Stimulated activated CD8-positive, alpha-beta memory T cell treated with anti-CD3 and anti-CD28 coated beads, Interleukin-4, amount 100 ng/mL, for 1 hour (primary cell): Measurements from ENCODE around the gene COL5A1.

ENCODE experiments used
- DNase-seq, 2 donors: peaks; one replicate each; pipeline ENCODE4 v3.0.0-alpha.2; 2020; ENCODE audit warnings: low read depth in 2 of 2, low spot score in 1 of 2

Gene COL5A1

DNA sequence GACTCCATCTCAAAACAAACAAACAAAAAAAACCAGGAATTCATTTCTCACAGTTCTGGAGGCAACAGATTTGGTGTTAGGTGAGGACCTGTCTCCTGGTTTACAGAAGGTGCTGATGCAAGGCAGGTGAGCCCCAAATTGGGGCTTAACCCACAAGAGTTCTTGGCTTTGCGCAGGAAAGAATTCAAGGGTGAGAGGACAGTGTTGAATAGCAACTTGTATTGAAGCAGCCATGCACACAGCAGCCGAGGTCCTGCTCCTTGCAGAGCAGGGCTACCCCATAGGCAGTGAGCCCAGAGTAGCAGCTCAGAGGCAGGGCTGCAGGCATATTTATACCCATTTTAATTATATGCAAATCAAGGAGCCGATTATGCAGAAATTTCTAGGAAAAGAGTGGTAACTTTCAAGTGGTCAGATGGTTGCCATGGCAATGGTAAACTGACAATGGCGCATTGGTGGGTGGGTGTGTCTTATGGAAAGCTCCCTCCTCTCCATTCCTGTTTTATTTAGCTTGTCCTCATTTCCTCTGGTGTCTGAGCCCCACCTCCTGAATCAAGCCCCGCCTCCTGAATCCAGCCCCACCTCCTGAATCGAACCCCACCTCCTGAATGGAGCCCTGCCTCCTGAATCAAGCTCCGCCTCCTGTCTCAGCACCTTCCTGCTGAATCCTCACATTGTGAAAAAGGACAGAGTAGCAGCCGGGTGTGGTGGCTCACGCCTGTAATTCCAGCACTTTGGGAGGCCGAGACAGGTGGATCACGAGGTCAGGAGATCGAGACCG, 34.5 kb upstream of the COL5A1 start:
- DNase-seq = no peak

DNA sequence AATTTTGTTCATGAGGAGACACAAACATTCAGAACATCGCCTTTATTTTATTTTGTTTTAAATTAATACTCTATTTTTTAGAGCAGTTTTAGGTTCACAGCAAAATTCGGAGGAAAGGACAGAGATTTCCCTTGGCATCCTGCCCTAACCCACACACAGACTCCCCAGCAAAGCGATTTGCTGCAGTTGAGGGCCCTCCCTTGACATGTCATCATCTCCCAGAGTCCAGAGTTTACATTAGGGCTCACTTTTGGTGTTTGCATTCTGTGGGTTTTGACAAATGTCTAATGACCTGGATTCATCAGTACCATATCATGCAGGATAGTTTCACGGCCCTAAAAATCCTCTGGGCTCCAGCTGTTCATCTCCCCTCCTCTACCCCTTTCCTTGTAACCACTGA, 33.6 kb upstream of the COL5A1 start:
- DNase-seq = no peak

DNA sequence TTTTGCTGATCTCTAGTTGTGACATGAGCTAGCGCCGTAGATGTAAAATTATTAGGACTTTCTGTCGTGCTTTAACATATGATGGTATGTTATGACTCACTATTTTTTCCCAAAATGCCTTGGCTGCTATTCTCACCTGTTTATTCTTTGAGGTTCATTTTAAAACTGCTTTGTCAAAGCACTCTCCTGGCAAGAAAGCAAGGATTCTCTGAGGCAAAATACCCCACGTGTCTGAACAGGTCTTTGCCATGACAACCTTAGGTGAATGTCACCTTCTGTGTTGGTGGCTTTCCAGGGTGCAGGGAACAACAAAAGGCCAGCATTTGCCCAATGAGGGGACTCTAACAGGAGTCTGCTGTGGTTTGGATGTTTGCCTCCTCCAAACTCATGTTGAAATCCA, 30.6 kb upstream of the COL5A1 start:
- no peak for DNase-seq

DNA sequence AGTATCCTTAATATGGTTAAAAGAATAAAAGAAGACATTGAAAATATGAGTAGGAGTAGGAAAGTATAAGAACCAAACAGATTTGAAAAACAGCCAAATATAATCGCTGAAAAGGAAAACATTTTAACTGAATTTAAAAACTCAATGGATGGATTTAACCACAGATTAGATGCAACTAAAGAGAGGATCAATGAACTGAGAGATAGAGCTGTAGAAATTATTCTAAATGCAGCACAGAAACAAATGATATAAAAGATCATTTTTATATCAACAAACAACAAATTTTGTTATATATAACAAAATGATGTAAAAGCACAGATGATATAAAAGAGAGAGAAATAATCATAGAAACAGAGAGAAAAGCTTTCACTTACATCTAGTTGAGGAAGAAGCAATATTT, 29.3 kb upstream of the COL5A1 start:
- no peak for DNase-seq

DNA sequence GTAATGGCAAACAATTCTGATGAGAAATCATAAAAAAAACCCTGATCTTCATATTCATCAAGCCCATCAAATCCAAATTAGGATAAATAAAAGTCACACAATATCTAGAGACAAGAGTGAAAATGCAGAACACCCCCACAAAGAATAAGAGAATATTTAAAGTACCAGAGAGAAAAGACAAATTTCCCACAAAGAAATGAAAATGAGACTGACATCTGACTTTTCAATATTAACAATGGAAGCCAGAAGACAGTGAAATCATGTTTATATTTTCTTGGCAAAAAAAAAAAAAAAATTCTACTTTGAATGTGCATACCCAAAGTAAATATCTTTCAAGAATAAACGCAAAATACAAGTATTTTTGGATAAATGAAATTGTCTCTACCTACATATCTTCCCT, 28.9 kb upstream of the COL5A1 start:
- DNase-seq = no peak

DNA sequence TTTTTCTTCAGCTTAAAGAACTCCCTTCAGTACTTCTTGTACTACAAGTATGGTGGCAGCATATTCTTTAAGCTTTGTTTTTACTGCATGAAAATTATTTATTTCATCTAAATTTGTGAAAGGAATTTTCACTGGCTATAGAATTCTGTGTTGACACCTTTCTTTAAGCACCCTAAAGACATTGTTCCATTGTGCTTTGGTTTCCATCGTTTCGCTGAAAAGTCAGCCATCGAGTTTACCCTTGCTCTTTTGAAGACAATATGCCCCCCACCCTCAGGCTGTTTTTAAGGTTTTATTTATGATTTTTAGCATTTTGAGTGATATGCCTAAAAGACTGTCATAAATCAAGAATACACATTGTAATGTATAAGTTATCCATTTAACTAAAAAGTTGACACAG, 27.3 kb upstream of the COL5A1 start:
- DNase-seq = no peak

DNA sequence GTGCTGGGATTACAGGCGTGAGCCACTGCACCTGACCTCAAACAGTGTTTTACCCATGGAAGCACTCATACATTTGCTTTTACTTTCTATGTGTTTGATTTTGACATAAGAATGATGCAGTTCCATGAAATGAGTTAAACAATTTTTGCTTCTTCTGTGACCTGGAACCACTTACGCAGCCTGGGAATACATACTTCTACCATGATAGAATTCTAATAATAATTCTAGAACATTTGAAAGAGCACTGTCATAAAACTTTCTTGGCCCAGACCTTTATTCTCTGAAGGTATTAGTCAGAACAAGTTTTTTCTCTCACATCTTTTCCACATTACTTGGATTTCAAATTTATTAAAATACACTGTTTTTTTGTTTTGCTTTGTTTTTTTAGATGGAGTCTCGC, 25.3 kb upstream of the COL5A1 start:
- DNase-seq = no peak

DNA sequence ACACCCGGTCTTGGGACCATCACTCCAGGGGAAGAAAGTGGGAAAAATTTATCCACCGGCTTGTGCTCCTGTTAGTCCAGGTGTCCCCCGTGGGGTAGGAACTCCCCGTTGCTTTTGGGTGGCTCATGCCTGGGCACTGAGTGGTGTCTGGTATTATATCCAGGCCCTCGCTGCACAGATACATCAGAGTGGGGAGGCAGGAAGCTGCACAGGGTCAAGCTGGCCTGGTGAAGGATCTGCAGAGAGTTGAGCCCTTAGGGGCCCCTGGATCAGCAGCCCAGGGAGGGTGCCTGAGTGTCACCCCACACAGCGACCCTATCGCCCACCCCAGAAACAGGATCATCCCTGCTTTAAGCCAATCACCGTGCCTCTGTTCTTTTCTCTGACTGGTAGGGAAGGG, 24.4 kb upstream of the COL5A1 start:
- no peak for DNase-seq

DNA sequence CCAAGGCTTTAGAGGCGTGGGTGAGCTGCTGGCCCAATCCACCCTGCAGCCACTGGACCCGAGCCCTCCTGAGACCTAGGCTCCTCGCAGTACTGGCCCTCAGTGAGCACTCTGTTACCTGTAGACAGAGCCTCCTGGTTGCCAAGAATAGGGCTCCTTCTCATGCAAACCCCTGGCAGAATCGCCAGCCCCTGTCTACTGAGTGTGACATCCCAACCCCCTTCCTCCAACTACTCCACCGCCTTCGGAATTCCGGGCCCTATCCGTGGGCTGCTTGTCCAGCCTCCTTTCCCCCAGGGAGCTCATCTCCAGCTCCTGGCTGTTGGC, 23.8 kb upstream of the COL5A1 start:
- no peak for DNase-seq

DNA sequence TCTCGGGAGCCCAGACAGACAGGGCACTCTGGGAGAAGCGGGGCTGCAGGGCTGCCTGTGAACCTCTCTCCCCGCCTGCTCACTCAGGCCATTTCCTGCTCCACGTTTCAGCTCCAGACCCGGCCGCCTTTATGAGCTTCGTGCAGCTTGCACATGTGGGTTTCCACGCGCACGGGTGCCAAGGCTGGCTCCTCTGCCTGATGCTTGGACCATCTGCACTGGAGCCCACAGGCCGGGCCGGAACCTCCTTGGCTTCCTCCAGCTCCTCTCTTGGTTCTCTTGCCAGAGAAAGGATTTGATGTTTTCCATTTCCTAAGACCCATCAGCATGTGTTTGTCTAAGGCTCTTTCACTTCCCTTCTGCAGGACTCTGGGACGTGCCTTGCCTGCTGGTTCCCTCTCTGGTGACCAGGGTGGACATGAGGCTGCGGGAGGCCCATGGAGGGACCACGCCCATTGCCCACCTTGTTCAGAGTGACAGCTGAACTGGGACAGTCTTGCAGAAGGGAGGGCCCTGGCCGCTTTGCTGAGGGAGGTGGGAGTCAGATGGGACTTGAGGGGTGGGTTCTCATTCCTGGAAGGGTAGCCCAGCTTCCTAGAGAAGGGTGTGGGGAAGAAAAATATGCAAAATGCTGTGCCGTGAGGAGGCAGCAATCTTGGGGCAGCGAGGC, 23.3 kb upstream of the COL5A1 start:
- no peak for DNase-seq

DNA sequence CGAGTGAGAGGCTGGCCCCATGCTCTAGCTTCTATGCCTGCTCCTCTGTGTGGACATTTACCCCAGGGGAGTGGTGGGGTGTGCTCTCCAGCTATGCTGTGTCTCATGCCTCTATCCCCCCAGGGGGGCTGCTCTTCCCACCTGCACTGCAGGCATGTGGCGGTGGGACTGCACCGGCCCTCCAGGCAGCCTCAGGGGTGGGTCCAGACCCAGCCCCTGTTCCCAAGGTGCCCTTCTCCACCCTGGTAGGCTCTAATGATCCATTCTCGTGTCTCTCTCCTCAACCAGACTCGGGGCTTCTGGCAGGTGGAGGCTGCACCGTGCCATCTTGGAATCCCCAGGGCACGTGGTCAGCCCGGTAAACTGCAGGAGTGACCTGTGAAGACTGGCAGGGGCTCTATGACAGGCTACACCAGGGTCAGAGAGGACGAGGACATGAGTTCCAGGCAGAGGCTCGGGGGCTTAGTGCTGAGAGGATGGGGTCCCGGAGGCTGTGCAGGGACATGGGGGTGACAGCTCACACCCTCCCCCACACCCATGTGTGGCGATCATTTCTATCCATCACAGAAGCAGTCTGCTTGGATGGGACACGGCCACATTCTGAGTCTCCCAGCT, 22.7 kb upstream of the COL5A1 start:
- DNase-seq = no peak

DNA sequence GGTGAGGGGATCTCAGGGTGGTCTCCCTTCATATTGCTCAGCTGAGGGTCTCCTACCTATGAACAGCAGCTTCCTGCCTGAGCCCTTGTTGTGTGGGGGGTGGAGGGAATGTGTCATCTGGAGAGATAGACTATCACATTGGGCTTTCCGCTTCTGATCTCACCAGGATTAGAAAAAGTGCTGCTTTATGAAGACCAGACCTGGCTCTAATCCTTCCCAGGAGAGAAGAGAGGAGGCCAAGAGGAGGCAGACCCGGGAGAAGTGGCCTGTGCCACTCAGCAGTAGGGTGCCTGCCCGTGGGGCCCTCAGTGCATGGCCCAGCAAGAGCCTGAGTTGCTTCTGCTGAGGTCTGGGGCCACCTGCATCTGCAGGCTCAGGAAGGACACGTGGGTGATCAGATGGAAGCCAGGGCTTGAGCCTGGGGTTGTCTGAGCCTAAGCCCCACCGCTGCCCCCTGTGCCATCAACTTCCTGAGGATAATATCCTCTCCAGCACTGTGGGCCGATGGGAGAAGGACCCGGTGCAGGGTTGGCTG, 22.1 kb upstream of the COL5A1 start:
- no peak for DNase-seq

DNA sequence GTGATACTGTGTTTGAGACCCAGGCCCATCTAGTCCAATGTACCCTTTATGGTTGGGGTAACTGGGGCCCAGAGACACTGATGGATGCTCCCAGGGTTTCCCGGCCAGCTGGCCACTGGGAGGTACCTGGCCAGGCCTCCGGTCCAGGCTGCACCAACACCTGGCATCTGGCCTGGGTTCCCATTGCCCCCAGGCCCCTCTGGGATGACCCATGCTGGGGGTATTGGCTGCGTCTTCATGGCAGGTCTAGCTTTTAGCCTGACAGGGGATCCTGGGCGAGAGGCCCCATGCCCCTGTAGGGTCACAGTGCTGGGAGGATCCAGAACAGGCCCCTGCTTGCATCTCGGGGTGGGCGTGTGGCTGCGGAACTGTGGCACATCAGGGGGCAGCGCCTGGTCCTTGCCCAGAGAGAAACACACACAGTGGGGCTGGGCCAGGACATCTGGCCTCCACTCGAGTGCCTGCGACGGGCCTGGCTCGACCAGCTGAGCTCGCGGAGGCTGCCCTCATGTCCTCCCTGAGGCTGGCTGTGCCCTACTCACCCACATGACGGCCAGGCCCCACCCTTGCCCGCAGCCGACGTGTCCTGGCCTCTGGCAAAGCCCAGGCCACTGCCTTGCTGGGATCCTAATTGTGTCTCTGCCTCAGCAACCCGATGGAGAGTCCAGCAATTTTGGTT, 21.5 kb upstream of the COL5A1 start:
- no peak for DNase-seq

DNA sequence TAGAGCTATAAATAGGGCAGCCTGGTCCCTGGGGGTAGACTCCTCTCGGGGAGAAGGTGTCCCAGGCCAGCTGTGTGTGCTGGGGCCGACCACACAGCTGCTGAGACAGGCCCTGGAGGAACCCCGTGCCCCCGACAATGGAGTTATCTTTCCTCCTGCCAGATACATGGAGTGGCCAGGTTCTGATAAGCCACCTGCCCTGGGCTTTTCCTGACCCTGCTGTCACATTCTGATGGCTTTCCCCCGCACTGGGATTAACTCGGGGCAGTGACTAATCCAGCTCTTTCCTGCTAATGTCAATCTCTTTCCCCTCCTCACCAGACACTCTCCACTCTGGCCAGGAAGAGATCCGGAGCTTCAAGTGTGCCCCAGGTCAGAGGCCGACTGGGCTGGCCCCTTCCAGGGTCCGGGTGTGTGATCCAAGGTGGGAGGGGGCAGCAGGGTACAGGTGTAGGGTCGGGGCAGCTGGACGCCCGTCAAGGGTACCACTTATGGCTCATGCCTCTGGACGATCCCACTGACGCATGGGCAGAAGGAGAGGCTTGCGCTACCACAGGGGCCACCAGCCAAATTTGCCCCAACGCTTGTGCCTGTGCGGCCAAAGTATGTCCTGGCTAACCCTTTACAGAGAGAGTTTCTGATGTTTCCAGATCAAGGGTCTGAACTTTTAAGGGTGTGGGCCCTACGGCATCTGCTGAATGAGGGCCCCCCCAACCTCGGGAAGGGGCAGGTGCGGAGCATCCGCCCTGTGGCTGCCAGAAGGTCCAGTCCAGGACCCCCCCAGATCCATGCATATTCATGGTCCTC, 20.6 kb upstream of the COL5A1 start:
- no peak for DNase-seq

DNA sequence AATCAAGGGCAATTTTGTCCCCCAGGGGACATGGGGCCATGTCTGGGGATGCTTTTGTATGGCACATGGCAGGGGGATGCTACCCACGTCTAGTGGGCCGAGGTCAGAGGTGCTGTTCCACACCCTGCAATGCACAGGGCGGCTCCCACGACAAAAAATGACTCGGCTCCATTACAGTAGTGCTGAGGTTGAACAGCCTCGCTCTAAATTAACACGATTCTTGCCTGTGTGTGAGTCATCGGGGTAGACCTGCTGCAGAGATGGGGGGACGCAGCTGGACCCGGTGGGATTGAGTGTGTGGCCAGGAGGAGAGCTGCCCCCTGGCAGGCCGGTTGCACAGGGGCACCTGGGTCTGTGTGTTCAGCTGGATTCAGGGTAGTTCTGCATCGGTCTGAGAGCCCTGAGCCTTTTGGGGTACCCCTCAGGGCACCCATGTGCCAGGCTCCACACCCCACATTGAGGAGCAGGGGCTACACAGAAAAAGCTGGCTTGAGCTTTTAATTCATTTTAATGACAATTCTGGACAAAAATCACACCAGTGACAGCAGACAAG, 20.0 kb upstream of the COL5A1 start:
- no peak for DNase-seq

DNA sequence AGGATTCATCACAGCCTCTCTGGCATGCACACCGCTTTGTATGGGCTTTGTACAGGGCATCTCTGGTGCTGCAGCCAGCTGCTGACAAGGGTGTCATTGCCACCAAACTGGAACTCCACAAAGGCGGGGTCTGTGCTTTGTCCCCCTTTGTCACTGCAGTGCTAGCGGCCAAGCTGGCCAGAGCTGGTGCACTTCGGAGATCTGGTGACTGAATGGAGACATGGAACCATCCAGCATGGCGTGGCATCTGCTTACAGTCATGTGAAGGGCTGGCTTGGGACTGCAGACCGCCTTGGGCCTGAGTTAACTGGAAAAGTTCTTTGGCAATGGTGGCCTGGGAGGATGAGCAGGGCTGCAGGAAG, 18.7 kb upstream of the COL5A1 start:
- DNase-seq = no peak

DNA sequence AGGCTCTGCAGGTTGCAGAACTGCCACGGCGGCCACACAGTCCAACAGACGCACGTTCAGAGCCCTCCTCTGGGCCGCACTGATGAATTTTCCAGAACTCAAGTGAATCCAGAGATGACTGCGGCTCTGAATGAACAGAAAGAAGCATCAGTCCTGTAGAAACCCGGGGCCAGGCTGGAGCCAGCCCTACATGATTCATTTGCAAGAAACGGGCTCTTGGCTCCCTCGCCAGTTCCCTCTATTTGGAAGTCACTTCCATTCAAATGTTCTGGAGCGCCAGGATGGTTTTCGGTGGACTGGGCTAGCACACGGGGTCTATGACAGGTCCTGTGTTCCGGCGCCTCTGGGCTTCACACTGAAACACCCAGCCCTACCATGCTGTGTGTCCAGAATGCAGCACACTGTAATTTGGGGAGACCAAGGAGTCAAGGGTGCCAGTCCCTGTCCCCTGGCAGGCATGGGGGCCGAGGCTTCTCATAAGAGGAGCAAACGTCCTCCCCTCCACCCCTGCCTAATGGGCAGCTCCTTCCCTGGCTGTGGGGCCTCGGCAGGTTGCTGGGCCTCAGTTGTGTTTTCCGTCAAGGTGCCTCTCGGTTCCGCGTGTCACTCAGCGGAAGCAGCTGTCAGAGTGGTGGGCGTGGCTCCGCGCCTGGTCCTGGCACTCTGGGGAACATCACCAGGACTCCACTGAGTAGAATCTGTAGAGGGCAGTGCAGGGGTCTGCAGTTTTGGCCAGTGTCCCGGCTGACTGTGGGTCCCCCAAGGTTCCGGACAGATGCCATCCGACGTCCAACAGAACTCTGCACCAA, 18.1 kb upstream of the COL5A1 start:
- DNase-seq = no peak

DNA sequence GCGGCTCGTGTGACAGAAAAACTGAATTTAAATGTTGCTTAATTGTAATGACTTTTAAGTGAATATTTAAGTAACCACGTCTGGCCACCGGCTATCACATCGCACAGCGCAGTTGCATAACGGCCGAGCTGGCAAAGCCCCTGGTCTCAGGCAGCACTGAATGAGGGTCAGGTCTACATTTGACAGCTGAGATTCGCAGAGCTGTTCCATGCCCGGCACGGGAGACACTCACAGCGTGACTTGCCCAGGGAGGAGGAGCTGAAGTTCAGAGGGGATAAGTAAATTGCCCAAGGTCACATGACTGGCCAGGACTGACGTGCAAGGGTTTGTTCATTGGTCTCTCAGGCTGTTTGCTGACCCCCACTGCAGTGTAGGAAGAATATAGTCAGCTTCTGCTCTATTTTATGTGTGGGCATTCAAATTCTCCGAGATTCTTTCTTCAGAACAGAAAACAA, 17.4 kb upstream of the COL5A1 start:
- DNase-seq = no peak

DNA sequence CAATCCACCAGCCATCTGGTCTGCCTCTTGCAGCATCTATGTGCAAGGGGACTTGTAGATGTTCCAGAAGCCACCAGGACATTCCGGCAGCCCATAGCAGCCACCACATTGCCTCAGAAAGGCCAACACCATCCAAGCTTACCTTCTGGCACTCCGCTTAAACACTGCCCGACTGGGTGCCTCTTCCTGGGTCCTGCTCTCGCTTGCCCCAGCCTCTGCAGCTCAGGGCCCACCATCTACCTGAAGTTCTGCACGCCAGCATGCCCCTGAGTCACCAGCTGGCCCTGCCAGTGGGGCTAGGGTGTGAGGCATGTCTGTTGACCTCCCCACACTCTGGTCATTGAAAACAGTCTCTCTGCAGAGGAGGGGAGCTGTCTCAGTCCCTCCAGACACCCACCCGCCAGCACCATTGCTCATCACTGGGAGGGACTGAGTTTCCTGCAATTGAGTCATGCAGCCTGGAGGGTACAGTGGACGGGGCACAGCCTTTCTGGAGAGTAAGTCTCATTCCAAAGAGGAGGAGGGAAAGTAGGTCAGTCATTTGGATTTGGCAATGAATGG, 16.9 kb upstream of the COL5A1 start:
- DNase-seq = no peak
